Mesothelial cell of epicardium (in vitro differentiated cells): ENCODE measurements around the gene FOXP1. TPM values are rescaled to one million over a fixed set of nuclear protein-coding genes. Genes with fewer than 3 reads are reported as not detected.

Source experiments
- DNase-seq, 2 experiments: peaks; one replicate each; pipeline ENCODE4 v3.0.0; 2021; ENCODE audit warnings: low spot score in 2 of 2; ENCODE audit not compliant: unreplicated experiment in 2 of 2
- H3K27ac Mint-ChIP-seq: 2 replicates; pipeline ENCODE4 v1.8.0; 2021; ENCODE audit warnings: mixed read lengths
- H3K27me3 Mint-ChIP-seq: 2 replicates; pipeline ENCODE4 v1.8.0; 2021; ENCODE audit warnings: low read depth, mixed read lengths
- H3K36me3 Mint-ChIP-seq: 2 replicates; pipeline ENCODE4 v1.8.0; 2021; ENCODE audit warnings: mixed read lengths
- H3K4me1 Mint-ChIP-seq: 2 replicates; pipeline ENCODE4 v1.8.0; 2021; ENCODE audit warnings: mixed read lengths
- H3K4me3 Mint-ChIP-seq: 2 replicates; pipeline ENCODE4 v1.8.0; 2021; ENCODE audit warnings: mild to moderate bottlenecking, moderate library complexity, mixed read lengths
- H3K9me3 Mint-ChIP-seq: 2 replicates; pipeline ENCODE4 v1.8.0; 2021; ENCODE audit warnings: mixed read lengths
- total RNA-seq: library from RNA; stranded (reverse); gene quantifications from 3 replicates; pipeline ENCODE4 v1.2.1, GENCODE V29; 2021
- TF ChIP-seq, protein P1 (sequence below): fragments of 200-600 bp; sonication (generic); IDR thresholded peaks from one replicate; pipeline ENCODE4 v1.5.0; 2021; ENCODE audit warnings: antibody characterized with exemption; ENCODE audit not compliant: unreplicated experiment

Gene FOXP1
- total RNA-seq, 1 donor from 2014 or later = 187 TPM

DNA sequence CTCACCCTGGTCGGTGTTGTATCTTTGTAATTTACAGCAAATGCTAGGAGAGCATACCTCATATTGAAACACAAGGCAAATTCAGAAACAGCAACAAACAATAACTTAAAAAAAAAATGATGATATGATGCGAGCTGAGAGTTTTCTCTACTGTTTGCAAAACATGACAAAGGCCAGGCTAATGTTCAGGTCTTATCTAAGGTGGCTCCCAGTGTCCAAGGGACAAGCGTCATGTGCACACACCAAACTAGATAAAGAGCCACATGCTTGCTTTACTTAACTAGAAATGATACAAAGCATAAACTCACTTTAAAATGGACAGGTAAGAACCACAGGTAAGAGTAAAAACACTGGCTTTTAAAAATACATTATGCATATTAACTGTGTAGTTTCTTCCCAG is 375.9 kb downstream of the FOXP1 start:
- DNase-seq = no peak
- Mint-ChIP-seq H3K27me3 (no peaks in the 10 kb centered on the region), H3K4me1 (peaks cover 65% of the 10 kb centered on the region), H3K27ac (peak overlapping the region; percentile 70), H3K36me3 (no peaks in the 10 kb centered on the region), H3K9me3 (no peaks in the 10 kb centered on the region), H3K4me3 (no peak overlapping the region)
- TF ChIP-seq, protein P1, sequence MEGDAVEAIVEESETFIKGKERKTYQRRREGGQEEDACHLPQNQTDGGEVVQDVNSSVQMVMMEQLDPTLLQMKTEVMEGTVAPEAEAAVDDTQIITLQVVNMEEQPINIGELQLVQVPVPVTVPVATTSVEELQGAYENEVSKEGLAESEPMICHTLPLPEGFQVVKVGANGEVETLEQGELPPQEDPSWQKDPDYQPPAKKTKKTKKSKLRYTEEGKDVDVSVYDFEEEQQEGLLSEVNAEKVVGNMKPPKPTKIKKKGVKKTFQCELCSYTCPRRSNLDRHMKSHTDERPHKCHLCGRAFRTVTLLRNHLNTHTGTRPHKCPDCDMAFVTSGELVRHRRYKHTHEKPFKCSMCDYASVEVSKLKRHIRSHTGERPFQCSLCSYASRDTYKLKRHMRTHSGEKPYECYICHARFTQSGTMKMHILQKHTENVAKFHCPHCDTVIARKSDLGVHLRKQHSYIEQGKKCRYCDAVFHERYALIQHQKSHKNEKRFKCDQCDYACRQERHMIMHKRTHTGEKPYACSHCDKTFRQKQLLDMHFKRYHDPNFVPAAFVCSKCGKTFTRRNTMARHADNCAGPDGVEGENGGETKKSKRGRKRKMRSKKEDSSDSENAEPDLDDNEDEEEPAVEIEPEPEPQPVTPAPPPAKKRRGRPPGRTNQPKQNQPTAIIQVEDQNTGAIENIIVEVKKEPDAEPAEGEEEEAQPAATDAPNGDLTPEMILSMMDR = no peak

DNA sequence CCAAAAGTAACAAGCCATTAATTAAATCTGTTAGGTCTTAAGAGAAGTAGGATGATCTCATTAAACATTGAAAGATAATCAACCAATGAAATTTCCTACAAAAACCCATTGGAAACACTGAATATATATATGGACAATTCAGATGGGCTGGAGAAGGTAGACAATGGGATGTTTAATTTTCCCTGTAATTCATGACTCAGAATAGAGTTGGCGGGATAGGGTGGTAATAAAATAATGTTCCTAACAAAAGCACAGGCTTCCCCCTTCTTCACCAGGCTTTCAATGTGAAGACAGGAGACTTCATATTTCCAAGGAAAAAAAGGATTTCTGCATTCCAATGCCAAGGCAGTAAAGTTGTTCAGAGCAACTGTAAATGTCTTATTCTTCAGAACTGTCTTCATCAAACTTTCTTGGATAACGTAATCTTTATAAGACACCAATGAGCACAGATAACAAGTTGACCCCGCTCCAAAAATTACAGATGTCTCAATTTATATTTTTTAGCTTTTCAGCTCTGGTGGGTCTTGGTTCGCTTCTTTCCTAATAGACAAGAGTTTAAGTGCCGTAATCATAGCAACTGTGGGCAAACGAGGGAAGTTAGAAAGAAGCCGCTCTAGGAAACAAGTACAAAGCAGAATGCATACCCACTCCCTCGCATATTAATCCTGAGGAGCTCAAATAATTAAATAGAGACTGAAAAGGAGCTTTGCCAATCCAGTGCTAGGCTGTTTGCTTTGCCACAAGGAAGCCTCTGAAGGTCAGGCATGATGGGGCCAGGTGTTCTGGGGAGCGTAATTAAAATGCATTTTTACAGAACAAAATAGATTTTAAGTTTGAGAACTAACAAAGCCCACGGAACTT is 377.0 kb downstream of the FOXP1 start:
- H3K4me1 Mint-ChIP-seq = peaks cover 71% of the 10 kb centered on the region

DNA sequence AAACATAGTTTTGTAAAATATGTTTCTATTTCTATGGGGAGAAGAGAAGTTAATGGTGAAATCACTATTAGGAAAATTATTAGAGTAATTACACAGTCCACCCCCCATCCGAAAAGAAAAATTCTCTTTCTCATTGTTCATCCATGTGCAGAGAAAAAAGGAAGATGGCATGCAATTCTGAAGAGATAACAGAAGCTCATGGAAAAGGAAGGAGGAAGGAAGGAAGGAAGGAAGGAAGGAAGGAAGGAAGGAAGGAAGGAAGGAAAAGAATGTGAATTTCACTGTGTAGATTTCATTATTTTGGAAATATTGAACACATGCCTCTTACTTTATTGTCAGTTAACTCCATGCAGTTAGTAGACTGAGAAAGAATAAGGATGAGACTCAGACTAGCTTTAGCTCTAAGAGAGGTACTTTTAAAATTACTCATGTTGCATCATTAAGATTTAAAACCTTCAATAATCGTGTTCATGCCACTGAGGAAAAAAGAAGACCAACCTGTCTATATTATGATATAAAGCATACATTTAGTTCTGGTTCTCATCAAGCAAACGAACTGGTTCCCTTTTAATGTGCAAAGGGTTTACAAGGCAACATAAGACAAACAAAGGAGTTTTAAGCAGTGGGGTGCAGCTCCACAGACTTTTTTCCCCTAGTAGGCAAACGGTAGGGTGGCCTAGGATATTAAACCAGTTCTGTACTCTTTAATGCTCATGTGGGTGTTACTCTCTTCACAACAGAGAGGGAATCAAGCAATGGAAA is 379.6 kb downstream of the FOXP1 start:
- H3K4me1 Mint-ChIP-seq = peaks cover 51% of the 10 kb centered on the region
- TF ChIP-seq, protein P1 = no peak
- H3K36me3 Mint-ChIP-seq = no peaks in the 10 kb centered on the region
- H3K27ac Mint-ChIP-seq = no peak overlapping the region
- DNase-seq = no peak
- no peaks in the 10 kb centered on the region for H3K27me3 Mint-ChIP-seq
- no peak overlapping the region for H3K4me3 Mint-ChIP-seq
- H3K9me3 Mint-ChIP-seq = no peaks in the 10 kb centered on the region

More for the DNA sequence above, 377.0 kb downstream of the FOXP1 start:
- Mint-ChIP-seq H3K4me3 (no peak overlapping the region), H3K27me3 (no peaks in the 10 kb centered on the region), H3K36me3 (no peaks in the 10 kb centered on the region), H3K9me3 (no peaks in the 10 kb centered on the region), H3K27ac (peak overlapping the region; percentile 63)
- DNase-seq = no peak
- TF ChIP-seq, protein P1 = no peak

DNA sequence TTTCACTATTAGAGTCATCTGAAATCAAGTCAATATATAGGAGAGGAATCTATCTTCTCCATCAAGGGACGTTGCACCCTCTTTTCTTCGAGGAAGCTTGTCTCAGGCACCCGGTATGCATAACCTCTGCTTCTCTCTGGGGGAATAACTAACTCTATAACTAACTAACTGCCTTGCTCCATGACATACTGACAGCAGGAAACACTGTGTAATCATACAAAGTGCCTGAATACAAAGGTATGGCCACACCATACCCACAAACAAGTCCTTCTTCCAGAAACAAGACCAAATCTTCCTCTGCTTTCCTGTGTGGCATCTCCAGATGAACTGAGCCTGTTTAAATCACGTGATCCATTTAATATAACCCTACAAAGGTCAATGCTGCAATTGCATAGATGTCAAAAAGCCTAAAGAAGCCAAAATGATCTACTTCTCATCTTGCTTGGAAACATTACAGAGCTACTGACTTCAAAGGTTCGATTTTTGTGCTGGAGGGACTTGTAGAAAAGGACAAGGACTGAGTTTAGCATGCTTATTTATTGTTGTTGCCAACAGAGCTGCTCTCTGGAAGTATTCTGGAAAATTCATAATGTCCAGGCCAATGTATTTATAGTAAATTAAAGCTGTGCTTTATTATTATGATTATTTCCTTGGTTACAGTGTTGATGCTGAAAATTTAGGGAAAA is 380.5 kb downstream of the FOXP1 start:
- peaks cover 42% of the 10 kb centered on the region for H3K4me1 Mint-ChIP-seq
- no peak overlapping the region for H3K27ac Mint-ChIP-seq
- H3K27me3 Mint-ChIP-seq = no peaks in the 10 kb centered on the region
- H3K4me3 Mint-ChIP-seq = no peak overlapping the region
- no peaks in the 10 kb centered on the region for H3K9me3 Mint-ChIP-seq
- TF ChIP-seq, protein P1 = no peak
- no peaks in the 10 kb centered on the region for H3K36me3 Mint-ChIP-seq
- no peak for DNase-seq

DNA sequence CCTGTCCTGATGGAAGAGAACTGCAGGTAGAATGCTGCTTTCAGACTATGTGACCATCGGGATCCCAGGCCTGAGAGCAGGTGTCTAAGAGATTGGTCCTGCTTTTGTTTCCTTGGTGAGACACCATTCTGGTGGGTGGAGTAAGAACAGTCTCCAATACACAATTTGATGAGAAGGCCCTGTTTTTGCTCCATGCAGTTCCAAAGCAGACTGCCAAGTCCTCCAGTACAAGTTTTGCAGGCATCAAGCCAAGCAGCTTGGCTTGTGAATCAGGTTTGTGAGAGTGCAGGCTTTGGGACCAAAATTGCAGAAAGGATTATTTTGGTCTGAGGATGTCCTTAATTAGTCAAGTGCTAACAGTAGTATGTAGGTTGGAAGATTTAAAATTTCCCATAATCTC is 381.6 kb downstream of the FOXP1 start:
- TF ChIP-seq, protein P1 = no peak
- no peaks in the 10 kb centered on the region for H3K9me3 Mint-ChIP-seq
- no peaks in the 10 kb centered on the region for H3K27me3 Mint-ChIP-seq
- H3K4me1 Mint-ChIP-seq = peaks cover 33% of the 10 kb centered on the region
- H3K4me3 Mint-ChIP-seq = no peak overlapping the region
- H3K36me3 Mint-ChIP-seq = peaks cover 8% of the 10 kb centered on the region
- DNase-seq = no peak
- H3K27ac Mint-ChIP-seq = no peak overlapping the region
